Endodermal cell (in vitro differentiated cells): ENCODE data around the gene SLC45A1. TPM values are rescaled to one million over a fixed set of nuclear protein-coding genes. Genes with fewer than 3 reads are reported as not detected.

ENCODE experiments used
- DNase-seq: peaks from one replicate; pipeline ENCODE4 v3.0.0-alpha.2; 2017
- H3K27ac ChIP-seq: 2 replicates; pipeline ENCODE4 v1.5.1; 2013; ENCODE audit warnings: mild to moderate bottlenecking, low read depth, low read length, moderate library complexity
- H3K27me3 ChIP-seq: 2 replicates; pipeline ENCODE4 v1.6.1; 2013; ENCODE audit warnings: mild to moderate bottlenecking, low read length, moderate library complexity; ENCODE audit not compliant: insufficient read depth, control insufficient read depth, poor library complexity, severe bottlenecking
- H3K36me3 ChIP-seq: 2 replicates; pipeline ENCODE4 v1.7.0; 2013; ENCODE audit warnings: mild to moderate bottlenecking, low read length, moderate library complexity; ENCODE audit not compliant: control insufficient read depth, insufficient read depth
- H3K4me1 ChIP-seq: one replicate; pipeline ENCODE4 v1.7.0; 2013; ENCODE audit warnings: low read length; ENCODE audit not compliant: control insufficient read depth, insufficient read depth
- H3K4me3 ChIP-seq: 2 replicates; pipeline ENCODE4 v1.5.1; 2013; ENCODE audit warnings: mild to moderate bottlenecking, low read length, moderate library complexity
- H3K9ac ChIP-seq: 2 replicates; pipeline ENCODE4 v1.6.1; 2013; ENCODE audit warnings: mild to moderate bottlenecking, low read length, moderate library complexity; ENCODE audit not compliant: poor library complexity, severe bottlenecking; ENCODE audit errors: extremely low read depth
- H3K9me3 ChIP-seq: 2 replicates; pipeline ENCODE4 v1.6.1; 2013; ENCODE audit warnings: mild to moderate bottlenecking, low read length, moderate library complexity; ENCODE audit not compliant: control insufficient read depth
- H3K27ac Mint-ChIP-seq: 2 replicates; pipeline ENCODE4 v1.8.0; 2020; ENCODE audit warnings: mixed read lengths
- H3K27me3 Mint-ChIP-seq: 2 replicates; pipeline ENCODE4 v1.8.0; 2021; ENCODE audit warnings: mild to moderate bottlenecking, mixed read lengths; ENCODE audit not compliant: insufficient read depth
- H3K36me3 Mint-ChIP-seq: 2 replicates; pipeline ENCODE4 v1.8.0; 2020; ENCODE audit warnings: low read depth, mixed read lengths
- H3K4me1 Mint-ChIP-seq: 2 replicates; pipeline ENCODE4 v1.8.0; 2020; ENCODE audit warnings: mixed read lengths
- H3K4me3 Mint-ChIP-seq: 2 replicates; pipeline ENCODE4 v1.8.0; 2020; ENCODE audit warnings: mild to moderate bottlenecking, moderate library complexity, mixed read lengths
- H3K9me3 Mint-ChIP-seq: 2 replicates; pipeline ENCODE4 v1.8.0; 2020; ENCODE audit warnings: mild to moderate bottlenecking, mixed read lengths
- CTCF ChIP-seq: fragments of 200-600 bp; sonication (generic); conservative IDR thresholded peaks from 2 replicates; pipeline ENCODE4 v1.5.0; 2021; ENCODE audit warnings: antibody characterized with exemption, mild to moderate bottlenecking
- WGBS, 2 experiments: methylation state at CpG; one replicate each; pipeline versions ENCODE4 v1.1.5 to v1.1.7; 2013; ENCODE audit warnings: missing lambda C conversion rate in 2 of 2, mixed read lengths in 1 of 2; ENCODE audit not compliant: insufficient coverage in 1 of 2, insufficient read length in 1 of 2; 5-methylcytosine and 5-hydroxymethylcytosine counted together
- total RNA-seq, 2 donors: library from RNA; stranded (reverse); fragmentation: NEBNext Ultra II Directional in 1 of 2; extraction: Animal tissue kit (Norgen Biotek cat#: 25700) in 1 of 2; gene quantifications; 2 replicates in 1 of 2; 3 replicates in 1 of 2; pipeline ENCODE4 v1.2.1, GENCODE V29; 2021

Gene SLC45A1
- total RNA-seq, 2 donors from 2014 or later: 0.42 TPM; not detected in 1

DNA sequence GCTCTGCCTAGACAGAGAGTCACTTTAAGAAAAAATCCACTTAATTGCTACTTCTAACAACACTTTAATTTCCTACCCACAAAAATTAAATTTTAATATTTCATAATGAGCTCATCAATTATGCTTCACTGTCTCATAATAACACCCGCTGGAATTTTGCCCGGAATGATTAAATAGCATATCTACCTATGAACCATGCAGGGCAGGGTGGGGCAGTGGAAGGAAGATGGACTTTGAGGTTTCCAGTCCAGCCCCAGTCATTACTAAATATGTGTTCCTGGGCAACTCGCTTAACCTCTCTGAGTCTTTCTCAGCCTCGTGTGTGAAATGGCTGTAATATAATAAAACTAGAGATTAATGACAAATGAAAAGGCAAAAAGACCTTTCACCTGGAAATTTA is 32.8 kb upstream of the SLC45A1 start:
- no peak for DNase-seq
- TF ChIP-seq CTCF: no peak
- H3K36me3 Mint-ChIP-seq: no peaks in the 10 kb centered on the region
- H3K27me3 ChIP-seq: no peaks in the 10 kb centered on the region
- peaks cover 8% of the 10 kb centered on the region for H3K4me1 Mint-ChIP-seq
- H3K9ac ChIP-seq: no peak overlapping the region
- H3K27ac Mint-ChIP-seq: no peak overlapping the region
- WGBS, 2 experiments: 87 to 93% methylated on average over 2 to 4 of the region's 4 CpGs
- H3K9me3 ChIP-seq: no peaks in the 10 kb centered on the region
- H3K4me3 Mint-ChIP-seq: no peak overlapping the region
- H3K27ac ChIP-seq: no peak overlapping the region
- no peaks in the 10 kb centered on the region for H3K36me3 ChIP-seq
- no peak overlapping the region for H3K4me3 ChIP-seq
- H3K9me3 Mint-ChIP-seq: peaks cover 4% of the 10 kb centered on the region
- no peaks in the 10 kb centered on the region for H3K4me1 ChIP-seq
- no peaks in the 10 kb centered on the region for H3K27me3 Mint-ChIP-seq

GRCh38 chr1:8285965-8286364 is 31.9 kb upstream of the SLC45A1 start:
- Mint-ChIP-seq H3K36me3 (no peaks in the 10 kb centered on the region), H3K4me1 (peaks cover 8% of the 10 kb centered on the region), H3K27me3 (no peaks in the 10 kb centered on the region), H3K4me3 (no peak overlapping the region), H3K27ac (no peak overlapping the region), H3K9me3 (peaks cover 4% of the 10 kb centered on the region)
- no peaks in the 10 kb centered on the region for H3K9me3 ChIP-seq
- H3K36me3 ChIP-seq: no peaks in the 10 kb centered on the region
- no peaks in the 10 kb centered on the region for H3K4me1 ChIP-seq
- DNase-seq: no peak
- 92 to 100% methylated on average over 1 of the region's 2 CpGs for WGBS, 2 experiments
- H3K4me3 ChIP-seq: no peak overlapping the region
- H3K27me3 ChIP-seq: no peaks in the 10 kb centered on the region
- H3K27ac ChIP-seq: no peak overlapping the region
- TF ChIP-seq CTCF: no peak
- H3K9ac ChIP-seq: no peak overlapping the region

GRCh38 chr1:8293118-8293517 is 24.8 kb upstream of the SLC45A1 start:
- Mint-ChIP-seq H3K27ac (no peak overlapping the region), H3K27me3 (peaks cover 18% of the 10 kb centered on the region)
- 83 to 92% methylated on average over 1 to 6 of the region's 6 CpGs for WGBS, 2 experiments

More at GRCh38 chr1:8293118-8293517, 24.8 kb upstream of the SLC45A1 start:
- no peak overlapping the region for H3K4me3 Mint-ChIP-seq
- Histone ChIP-seq H3K27me3 (peaks cover 11% of the 10 kb centered on the region), H3K27ac (no peak overlapping the region), H3K36me3 (no peaks in the 10 kb centered on the region), H3K9ac (no peak overlapping the region), H3K4me3 (no peak overlapping the region), H3K9me3 (no peaks in the 10 kb centered on the region), H3K4me1 (no peaks in the 10 kb centered on the region)
- peak; percentile 27 for DNase-seq
- peaks cover 2% of the 10 kb centered on the region for H3K9me3 Mint-ChIP-seq
- TF ChIP-seq CTCF: no peak
- peaks cover 3% of the 10 kb centered on the region for H3K4me1 Mint-ChIP-seq
- no peaks in the 10 kb centered on the region for H3K36me3 Mint-ChIP-seq
